MM.1S (cell line): Measurements from ENCODE around the gene STK4.

ENCODE experiments used
- DNase-seq: peaks from one replicate; pipeline ENCODE4 v3.0.0-alpha.2; 2015
- H2AFZ ChIP-seq: fragments of 300-600 bp; sonication (generic); 2 replicates; pipeline ENCODE4 v1.6.0; 2016; ENCODE audit warnings: antibody characterized with exemption, low read length
- H3F3A ChIP-seq: fragments of 300-600 bp; sonication (generic); 2 replicates; pipeline ENCODE4 v1.6.1; 2016; ENCODE audit warnings: mild to moderate bottlenecking, antibody characterized with exemption, low read length, moderate library complexity, mixed read lengths; ENCODE audit not compliant: insufficient read depth
- H3K27ac ChIP-seq: fragments of 300-600 bp; sonication (generic); 2 replicates; pipeline ENCODE4 v1.5.1; 2016; ENCODE audit warnings: mild to moderate bottlenecking, low read length
- H3K27me3 ChIP-seq: fragments of 300-600 bp; sonication (generic); replicated peaks from 2 replicates; pipeline ENCODE4 v1.6.0; 2016; ENCODE audit warnings: low read length; ENCODE audit not compliant: insufficient read depth
- H3K36me3 ChIP-seq: fragments of 300-600 bp; sonication (generic); replicated peaks from 2 replicates; pipeline ENCODE4 v1.6.1; 2016; ENCODE audit warnings: mild to moderate bottlenecking, low read length, mixed read lengths; ENCODE audit not compliant: insufficient read depth
- H3K4me1 ChIP-seq: fragments of 300-600 bp; sonication (generic); 2 replicates; pipeline ENCODE4 v1.6.1; 2016; ENCODE audit warnings: low read length, mixed read lengths
- H3K4me2 ChIP-seq: fragments of 300-600 bp; sonication (generic); 2 replicates; pipeline ENCODE4 v1.6.0; 2016; ENCODE audit warnings: low read depth, low read length
- H3K4me3 ChIP-seq: fragments of 300-600 bp; sonication (generic); 2 replicates; pipeline ENCODE4 v1.5.1; 2016; ENCODE audit warnings: low read length, mixed read lengths
- H3K79me2 ChIP-seq: fragments of 300-600 bp; sonication (generic); 2 replicates; pipeline ENCODE4 v1.6.1; 2016; ENCODE audit warnings: mixed run types, low read length, mixed read lengths
- H3K9ac ChIP-seq: fragments of 300-600 bp; sonication (generic); 2 replicates; pipeline ENCODE4 v1.6.1; 2016; ENCODE audit warnings: low read length, mixed read lengths
- H3K9me2 ChIP-seq: fragments of 300-600 bp; sonication (generic); replicated peaks from 2 replicates; pipeline ENCODE4 v1.6.1; 2016; ENCODE audit warnings: mild to moderate bottlenecking, low read length, mixed read lengths; ENCODE audit not compliant: insufficient read depth
- H3K9me3 ChIP-seq: fragments of 300-600 bp; sonication (generic); replicated peaks from 2 replicates; pipeline ENCODE4 v1.6.1; 2016; ENCODE audit warnings: mild to moderate bottlenecking, low read length, mixed read lengths; ENCODE audit not compliant: insufficient read depth
- H4K20me1 ChIP-seq: fragments of 300-600 bp; sonication (generic); 2 replicates; pipeline ENCODE4 v1.6.1; 2016; ENCODE audit warnings: mild to moderate bottlenecking, low read length, moderate library complexity, mixed read lengths; ENCODE audit not compliant: insufficient read depth
- CTCF ChIP-seq: fragments of 300-600 bp; sonication (generic); IDR thresholded peaks from 2 replicates; pipeline ENCODE4 v1.5.1; 2016; ENCODE audit warnings: antibody characterized with exemption, low read length, mixed read lengths
- EZH2 ChIP-seq: fragments of 300-600 bp; sonication (generic); optimal IDR thresholded peaks from 2 replicates; pipeline ENCODE3; 2017; ENCODE audit warnings: low read depth, mild to moderate bottlenecking, antibody characterized with exemption, low read length, mixed read lengths
- EZH2phosphoT487 ChIP-seq: fragments of 300-600 bp; sonication (generic); IDR thresholded peaks from 2 replicates; pipeline ENCODE4 v1.6.1; 2018; ENCODE audit warnings: antibody characterized with exemption, low read length

The STK4 gene

GRCh38 chr20:44952731-44953130 is 13.6 kb upstream of the STK4 start:
- DNase-seq, result no peak
- no peak overlapping the region for H2AFZ ChIP-seq
- H3K9ac ChIP-seq, result no peak overlapping the region
- H4K20me1 ChIP-seq, result no peaks in the 10 kb centered on the region
- H3K4me1 ChIP-seq, result peaks cover 4% of the 10 kb centered on the region; the same call in 1 of the 2 replicates
- H3K9me2 ChIP-seq, result no peaks in the 10 kb centered on the region
- H3K27ac ChIP-seq, result no peak overlapping the region
- H3K9me3 ChIP-seq, result no peaks in the 10 kb centered on the region
- no peaks in the 10 kb centered on the region for H3K27me3 ChIP-seq
- H3K79me2 ChIP-seq, result peaks cover 43% of the 10 kb centered on the region
- TF ChIP-seq CTCF, result no peak
- no peak for TF ChIP-seq EZH2phosphoT487
- TF ChIP-seq EZH2, result no peak
- no peak overlapping the region for H3K4me3 ChIP-seq
- no peaks in the 10 kb centered on the region for H3F3A ChIP-seq
- peaks cover 23% of the 10 kb centered on the region for H3K36me3 ChIP-seq
- H3K4me2 ChIP-seq, result no peak overlapping the region

- Histone ChIP-seq H3K4me2 (no peak overlapping the region), H3K36me3 (peaks cover 21% of the 10 kb centered on the region; the same call in 1 of the 2 replicates), H3F3A (no peaks in the 10 kb centered on the region), H3K9me2 (no peaks in the 10 kb centered on the region), H3K9me3 (no peaks in the 10 kb centered on the region), H3K4me3 (no peak overlapping the region), H2AFZ (no peak overlapping the region), H4K20me1 (no peaks in the 10 kb centered on the region), H3K4me1 (peaks cover 7% of the 10 kb centered on the region; the same call in 1 of the 2 replicates), H3K79me2 (peaks cover 57% of the 10 kb centered on the region), H3K27me3 (no peaks in the 10 kb centered on the region), H3K27ac (no peak overlapping the region), H3K9ac (no peak overlapping the region)
- DNase-seq, result no peak
- no peak for TF ChIP-seq EZH2phosphoT487
- no peak for TF ChIP-seq EZH2
- no peak for TF ChIP-seq CTCF
These were observed 12.1 kb upstream of the STK4 start for GRCh38 chr20:44954211-44954610.

- DNase-seq, result no peak
- Histone ChIP-seq H3K9me3 (no peaks in the 10 kb centered on the region), H3K4me1 (peaks cover 7% of the 10 kb centered on the region; the same call in 1 of the 2 replicates), H3K27ac (0 out of 2 replicates have a peak overlapping the region, but pooled peaks have one; percentile 15), H3K9me2 (no peaks in the 10 kb centered on the region), H3K36me3 (peaks cover 18% of the 10 kb centered on the region; the same call in 1 of the 2 replicates), H3K4me3 (no peak overlapping the region), H3K79me2 (peaks cover 68% of the 10 kb centered on the region), H2AFZ (no peak overlapping the region), H3K9ac (no peak overlapping the region), H3K4me2 (no peak overlapping the region), H3K27me3 (no peaks in the 10 kb centered on the region), H4K20me1 (no peaks in the 10 kb centered on the region), H3F3A (no peaks in the 10 kb centered on the region)
- no peak for TF ChIP-seq CTCF
- TF ChIP-seq EZH2phosphoT487, result no peak
- TF ChIP-seq EZH2, result no peak
These were observed 11.0 kb upstream of the STK4 start for GRCh38 chr20:44955270-44955669.
